GM10266 (cell line): Measurements from ENCODE around the gene SLC25A47.

Experiments
- DNase-seq: peaks from one replicate; pipeline ENCODE4 v3.0.0; 2012; ENCODE audit errors: extremely low spot score
- CTCF ChIP-seq: IDR thresholded peaks from 2 replicates; pipeline ENCODE4 v1.5.1; 2012; ENCODE audit warnings: mild to moderate bottlenecking, low read depth; ENCODE audit not compliant: control insufficient read depth, insufficient read depth; ENCODE audit errors: missing control alignments

SLC25A47 gene

GRCh38 chr14:100303179-100303578 lies 20.0 kb upstream of the SLC25A47 start:
- TF ChIP-seq CTCF = peak; percentile 67
- DNase-seq = peak; percentile 70

GRCh38 chr14:100303925-100304324 lies 19.2 kb upstream of the SLC25A47 start:
- DNase-seq = no peak
- TF ChIP-seq CTCF = no peak

- TF ChIP-seq CTCF = no peak
- DNase-seq = no peak
Measured at GRCh38 chr14:100304825-100305323, 18.3 kb upstream of the SLC25A47 start.

GRCh38 chr14:100305324-100306100 lies 17.6 kb upstream of the SLC25A47 start:
- no peak for DNase-seq
- no peak for TF ChIP-seq CTCF

GRCh38 chr14:100306101-100306997 lies 16.8 kb upstream of the SLC25A47 start, which contains the start of gene SLC25A29:
TSS of gene SLC25A29 (minus strand) at chr14:100306444. CDS start at chr14:100306232, 212 bp downstream.
- peak; percentile 98 for DNase-seq

More at GRCh38 chr14:100306101-100306997, 16.8 kb upstream of the SLC25A47 start, which contains the start of gene SLC25A29:
- no peak for TF ChIP-seq CTCF
